IPS-15b (cell line): ENCODE results near the gene FOXP4.

Experiments used
- H3K27me3 ChIP-seq: one replicate; pipeline ENCODE4 v1.6.1; 2013; ENCODE audit warnings: low read length; ENCODE audit not compliant: control insufficient read depth, insufficient read depth
- H3K36me3 ChIP-seq: one replicate; pipeline ENCODE4 v1.6.1; 2013; ENCODE audit warnings: low read length; ENCODE audit not compliant: control insufficient read depth, insufficient read depth
- H3K4me1 ChIP-seq: one replicate; pipeline ENCODE4 v1.6.1; 2013; ENCODE audit warnings: mild to moderate bottlenecking, low read length; ENCODE audit not compliant: control insufficient read depth, insufficient read depth
- H3K4me3 ChIP-seq: one replicate; pipeline ENCODE4 v1.5.1; 2013; ENCODE audit warnings: low read depth, low read length
- H3K9ac ChIP-seq: one replicate; pipeline ENCODE4 v1.6.1; 2013; ENCODE audit warnings: low read depth, mild to moderate bottlenecking, low read length
- H3K9me3 ChIP-seq: one replicate; pipeline ENCODE4 v1.6.1; 2013; ENCODE audit warnings: mild to moderate bottlenecking, low read length; ENCODE audit not compliant: control insufficient read depth, insufficient read depth

The FOXP4 gene

DNA sequence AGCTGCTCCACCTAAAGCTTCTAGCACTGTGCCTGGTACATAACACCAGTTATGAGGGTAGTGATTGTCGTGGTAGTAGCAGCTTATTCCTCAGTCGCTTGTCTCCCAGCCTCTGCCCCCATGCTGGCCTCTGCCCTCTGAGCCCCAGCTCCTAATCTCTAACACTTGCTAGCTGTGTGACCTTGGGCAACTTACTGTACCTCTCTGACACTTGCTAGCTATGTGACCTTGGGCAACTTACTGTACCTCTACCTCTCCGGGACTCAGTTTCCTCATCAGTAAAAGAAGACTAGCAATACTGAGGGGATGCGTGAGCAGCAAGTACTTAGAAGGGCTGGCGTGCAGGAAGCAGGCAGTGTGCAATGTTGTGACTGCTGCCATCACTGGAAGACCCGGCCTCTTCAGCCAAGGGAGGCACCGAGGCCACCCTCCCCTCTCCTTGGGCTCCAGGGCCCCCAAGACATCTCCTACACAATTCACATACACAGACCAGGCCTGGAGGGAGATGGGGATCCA, 101.9 kb downstream of the FOXP4 start:
- Histone ChIP-seq H3K27me3 (peaks cover 5% of the 10 kb centered on the region), H3K4me1 (peaks cover 14% of the 10 kb centered on the region), H3K36me3 (peaks cover 13% of the 10 kb centered on the region), H3K9ac (no peak overlapping the region), H3K9me3 (no peaks in the 10 kb centered on the region), H3K4me3 (no peak overlapping the region)

DNA sequence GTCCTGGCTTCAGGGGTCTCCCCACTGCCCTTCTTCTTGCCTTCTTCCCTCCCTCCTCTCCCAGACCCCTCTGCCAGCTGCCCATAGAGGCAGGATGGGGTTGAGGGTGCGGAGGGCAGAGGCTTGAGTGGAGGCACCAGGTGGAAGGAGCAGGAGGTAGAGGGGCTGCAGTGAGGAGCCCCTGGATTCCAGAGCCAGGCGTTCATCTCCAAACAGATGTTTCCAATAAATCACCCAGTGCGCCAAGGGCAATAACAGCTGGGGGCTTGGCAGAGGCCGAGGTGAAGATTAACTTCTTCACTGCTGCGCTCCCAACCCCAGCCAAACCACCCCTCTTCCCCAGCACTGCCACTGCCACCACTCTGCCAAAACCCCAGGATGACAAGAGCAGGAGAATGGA, 102.7 kb downstream of the FOXP4 start:
- Histone ChIP-seq H3K27me3 (peaks cover under 1% of the 10 kb centered on the region), H3K36me3 (peaks cover 16% of the 10 kb centered on the region), H3K9ac (no peak overlapping the region), H3K4me3 (no peak overlapping the region), H3K4me1 (peaks cover 12% of the 10 kb centered on the region), H3K9me3 (no peaks in the 10 kb centered on the region)

DNA sequence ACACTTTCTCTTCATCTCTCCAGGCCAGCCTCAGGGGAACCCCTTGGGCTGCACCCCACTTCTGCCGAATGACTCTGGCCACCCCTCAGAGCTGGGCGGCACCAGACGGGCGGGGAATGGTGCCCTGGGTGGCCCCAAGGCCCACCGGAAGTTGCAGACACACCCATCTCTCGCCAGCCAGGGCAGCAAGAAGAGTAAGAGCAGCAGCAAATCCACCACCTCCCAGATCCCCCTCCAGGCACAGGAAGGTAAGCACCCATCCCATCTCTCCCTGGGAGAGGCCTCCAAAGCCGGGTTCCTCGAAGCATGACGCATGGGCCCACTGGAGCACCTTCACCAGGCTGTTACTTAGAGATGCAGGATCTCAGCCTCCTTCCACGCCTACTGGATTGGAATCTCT, 103.4 kb downstream of the FOXP4 start:
- peaks cover 16% of the 10 kb centered on the region for H3K36me3 ChIP-seq
- H3K4me3 ChIP-seq: no peak overlapping the region
- no peaks in the 10 kb centered on the region for H3K27me3 ChIP-seq
- no peak overlapping the region for H3K9ac ChIP-seq
- peaks cover 7% of the 10 kb centered on the region for H3K4me1 ChIP-seq
- no peaks in the 10 kb centered on the region for H3K9me3 ChIP-seq

DNA sequence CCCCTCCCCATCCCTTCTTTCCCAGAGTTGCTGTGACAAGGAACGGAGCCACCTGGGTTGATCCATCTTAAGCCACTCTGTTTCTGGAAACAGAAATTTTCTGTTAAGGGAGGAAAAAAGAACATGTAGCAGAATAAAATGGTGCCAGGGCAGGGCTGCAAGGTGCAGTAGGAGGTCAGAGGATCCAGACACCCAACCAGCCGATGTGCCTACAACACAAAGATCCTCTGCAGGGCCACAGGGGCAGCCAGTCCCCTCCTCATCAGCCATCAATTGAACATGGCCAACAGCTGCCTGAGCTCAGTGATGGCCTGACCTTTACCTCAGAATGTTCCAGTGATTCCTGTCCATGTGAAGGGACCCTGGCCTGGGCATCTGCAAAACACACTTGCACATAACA, 103.9 kb downstream of the FOXP4 start:
- H3K9me3 ChIP-seq: no peaks in the 10 kb centered on the region
- H3K4me1 ChIP-seq: peaks cover 3% of the 10 kb centered on the region
- no peak overlapping the region for H3K4me3 ChIP-seq
- no peak overlapping the region for H3K9ac ChIP-seq
- H3K27me3 ChIP-seq: no peaks in the 10 kb centered on the region
- H3K36me3 ChIP-seq: peaks cover 16% of the 10 kb centered on the region

GRCh38 chr6:41651246-41651961, 105.2 kb downstream of the FOXP4 start:
- Histone ChIP-seq H3K9ac (no peak overlapping the region), H3K27me3 (no peaks in the 10 kb centered on the region), H3K36me3 (peaks cover 16% of the 10 kb centered on the region), H3K4me3 (no peak overlapping the region), H3K4me1 (peaks cover 2% of the 10 kb centered on the region), H3K9me3 (no peaks in the 10 kb centered on the region)
